Ramos (cell line): ENCODE results near the gene LHX1.

Source experiments
- in situ Hi-C: fragments of 300-500 bp; cut with MboI; formaldehyde crosslinking; loops from one replicate; pipeline ENCODE4 v1.14.3; 2022; ENCODE audit warnings: low sequenced_read_pairs; ENCODE audit not compliant: unreplicated experiment

Gene LHX1

GRCh38 chr17:36937001-36937958, at the start of gene LHX1:
Gene LHX1 (plus strand): TSS chr17:36937475. CDS start chr17:36938198, 723 bp downstream.
- in situ Hi-C loops, result no loop called here

- in situ Hi-C loops, result no loop called here
Measured at GRCh38 chr17:36888236-36888951, 48.9 kb upstream of the LHX1 start.

GRCh38 chr17:36889770-36890349, 47.4 kb upstream of the LHX1 start:
- in situ Hi-C loops, result no loop called here

GRCh38 chr17:36890398-36891168, 46.7 kb upstream of the LHX1 start:
- in situ Hi-C loops, result no loop called here

- in situ Hi-C loops, result no loop called here
Measured at GRCh38 chr17:36892112-36892838, 45.0 kb upstream of the LHX1 start.

GRCh38 chr17:36894177-36894576, 43.1 kb upstream of the LHX1 start:
- in situ Hi-C loops, result no loop called here

- in situ Hi-C loops, result no loop called here
Measured at GRCh38 chr17:36894925-36895324, 42.4 kb upstream of the LHX1 start.

- in situ Hi-C loops, result no loop called here
Measured at GRCh38 chr17:36899250-36900159, 37.8 kb upstream of the LHX1 start.

- in situ Hi-C loops, result no loop called here
Measured at GRCh38 chr17:36900160-36900512, 37.1 kb upstream of the LHX1 start.

GRCh38 chr17:36901506-36901905, 35.8 kb upstream of the LHX1 start:
- in situ Hi-C loops, result no loop called here

- in situ Hi-C loops, result no loop called here
Measured at GRCh38 chr17:36907407-36907806, 29.9 kb upstream of the LHX1 start.

GRCh38 chr17:36910513-36910912, 26.8 kb upstream of the LHX1 start:
- in situ Hi-C loops, result no loop called here

GRCh38 chr17:36911001-36911400, 26.3 kb upstream of the LHX1 start:
- in situ Hi-C loops, result no loop called here

GRCh38 chr17:36913132-36913531, 24.1 kb upstream of the LHX1 start:
- in situ Hi-C loops, result no loop called here

GRCh38 chr17:36918211-36918691, 19.0 kb upstream of the LHX1 start:
- in situ Hi-C loops, result no loop called here

- in situ Hi-C loops, result no loop called here
Measured at GRCh38 chr17:36919407-36919968, 17.8 kb upstream of the LHX1 start.

GRCh38 chr17:36920032-36921005, 17.0 kb upstream of the LHX1 start:
- in situ Hi-C loops, result no loop called here
